Smooth muscle cell (in vitro differentiated cells): ENCODE data around the gene IFI27. TPM values are rescaled to one million over a fixed set of nuclear protein-coding genes. Genes with fewer than 3 reads are reported as not detected.

Experiments used
- DNase-seq: peaks from one replicate; lab custom pipeline; 2025; ENCODE audit not compliant: unreplicated experiment; lab: John Stamatoyannopoulos, UW
- H2AFZ ChIP-seq: fragments of 200-600 bp; sonication (generic); 2 replicates; pipeline ENCODE4 v1.6.0; 2016; ENCODE audit warnings: antibody characterized with exemption, low read depth, mild to moderate bottlenecking
- H3F3A ChIP-seq: fragments of 200-600 bp; sonication (generic); 2 replicates; pipeline ENCODE4 v1.6.0; 2017; ENCODE audit warnings: antibody characterized with exemption, low read depth
- H3K27ac ChIP-seq: fragments of 200-600 bp; sonication (generic); 2 replicates; pipeline ENCODE4 v1.5.1; 2016; ENCODE audit warnings: low read depth, mild to moderate bottlenecking
- H3K27me3 ChIP-seq: fragments of 200-600 bp; sonication (generic); 2 replicates; pipeline ENCODE4 v1.6.1; 2016; ENCODE audit warnings: low read depth, mild to moderate bottlenecking
- H3K36me3 ChIP-seq: fragments of 200-600 bp; sonication (generic); 2 replicates; pipeline ENCODE4 v1.5.1; 2016; ENCODE audit warnings: low read depth
- H3K4me1 ChIP-seq: fragments of 200-600 bp; sonication (generic); 2 replicates; pipeline ENCODE4 v1.5.1; 2016; ENCODE audit warnings: low read depth
- H3K4me2 ChIP-seq: fragments of 200-600 bp; sonication (generic); 2 replicates; pipeline ENCODE4 v1.6.0; 2016; ENCODE audit warnings: mild to moderate bottlenecking
- H3K4me3 ChIP-seq: fragments of 200-600 bp; sonication (generic); 2 replicates; pipeline ENCODE4 v1.5.1; 2016; ENCODE audit warnings: mild to moderate bottlenecking
- H3K79me2 ChIP-seq: fragments of 200-600 bp; sonication (generic); 2 replicates; pipeline ENCODE4 v1.6.0; 2016; ENCODE audit warnings: low read depth, mild to moderate bottlenecking
- H3K9ac ChIP-seq: fragments of 200-600 bp; sonication (generic); 2 replicates; pipeline ENCODE4 v1.6.0; 2016; ENCODE audit warnings: low read depth
- H3K9me3 ChIP-seq: fragments of 200-600 bp; sonication (generic); replicated peaks from 2 replicates; pipeline ENCODE4 v1.5.1; 2016; ENCODE audit warnings: low read depth
- H4K20me1 ChIP-seq: fragments of 200-600 bp; sonication (generic); 2 replicates; pipeline ENCODE4 v1.6.0; 2016; ENCODE audit warnings: low read depth
- WGBS: methylation state at CpG from one replicate; pipeline ENCODE4 v1.1.7; 2016; ENCODE audit warnings: low lambda C conversion rate; 5-methylcytosine and 5-hydroxymethylcytosine counted together
- polyA plus RNA-seq: library from polyadenylated mRNA; unstranded; fragments of >200 nt; fragmentation: Nextera tagmentation; extraction: Ambion mirVana; gene quantifications from 2 replicates; pipeline ENCODE4 v1.2.1, GENCODE V29; 2016
- total RNA-seq: library from RNA; depleted of rRNA; stranded (reverse); fragments of >200 nt; gene quantifications from 2 replicates; pipeline ENCODE4 v1.2.3, GENCODE V29; 2014
- TF ChIP-seq, protein P1 (sequence below): fragments of 200-600 bp; sonication (generic); IDR thresholded peaks from 2 replicates; pipeline ENCODE4 v1.5.1; 2017; ENCODE audit warnings: borderline replicate concordance, mild to moderate bottlenecking, antibody characterized with exemption; ENCODE audit not compliant: insufficient read depth, poor library complexity, severe bottlenecking

IFI27 gene
- total and polyA plus RNA-seq, 2 experiments from 2014 or later, result 0.40 to 3.1 TPM

- Histone ChIP-seq H3K9me3 (no peaks in the 10 kb centered on the region), H3K9ac (no peak overlapping the region)
These were observed 2.1 kb downstream of the IFI27 start for GRCh38 chr14:94112513-94113063.

GRCh38 chr14:94113073-94113472 lies 2.5 kb downstream of the IFI27 start:
- no peaks in the 10 kb centered on the region for H4K20me1 ChIP-seq
- no peak overlapping the region for H3K4me2 ChIP-seq
- no peaks in the 10 kb centered on the region for H3K4me1 ChIP-seq
- no peaks in the 10 kb centered on the region for H3K9me3 ChIP-seq
- H3F3A ChIP-seq, result no peaks in the 10 kb centered on the region
- TF ChIP-seq, protein P1, sequence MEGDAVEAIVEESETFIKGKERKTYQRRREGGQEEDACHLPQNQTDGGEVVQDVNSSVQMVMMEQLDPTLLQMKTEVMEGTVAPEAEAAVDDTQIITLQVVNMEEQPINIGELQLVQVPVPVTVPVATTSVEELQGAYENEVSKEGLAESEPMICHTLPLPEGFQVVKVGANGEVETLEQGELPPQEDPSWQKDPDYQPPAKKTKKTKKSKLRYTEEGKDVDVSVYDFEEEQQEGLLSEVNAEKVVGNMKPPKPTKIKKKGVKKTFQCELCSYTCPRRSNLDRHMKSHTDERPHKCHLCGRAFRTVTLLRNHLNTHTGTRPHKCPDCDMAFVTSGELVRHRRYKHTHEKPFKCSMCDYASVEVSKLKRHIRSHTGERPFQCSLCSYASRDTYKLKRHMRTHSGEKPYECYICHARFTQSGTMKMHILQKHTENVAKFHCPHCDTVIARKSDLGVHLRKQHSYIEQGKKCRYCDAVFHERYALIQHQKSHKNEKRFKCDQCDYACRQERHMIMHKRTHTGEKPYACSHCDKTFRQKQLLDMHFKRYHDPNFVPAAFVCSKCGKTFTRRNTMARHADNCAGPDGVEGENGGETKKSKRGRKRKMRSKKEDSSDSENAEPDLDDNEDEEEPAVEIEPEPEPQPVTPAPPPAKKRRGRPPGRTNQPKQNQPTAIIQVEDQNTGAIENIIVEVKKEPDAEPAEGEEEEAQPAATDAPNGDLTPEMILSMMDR, result no peak
- no peak overlapping the region for H2AFZ ChIP-seq
- H3K79me2 ChIP-seq, result no peaks in the 10 kb centered on the region
- no peaks in the 10 kb centered on the region for H3K36me3 ChIP-seq
- no peaks in the 10 kb centered on the region for H3K27me3 ChIP-seq
- 92% methylated on average over 7 of the region's 7 CpGs for WGBS
- no peak overlapping the region for H3K27ac ChIP-seq
- no peak overlapping the region for H3K9ac ChIP-seq
- no peak for DNase-seq
- no peak overlapping the region for H3K4me3 ChIP-seq

More at GRCh38 chr14:94112513-94113063, 2.1 kb downstream of the IFI27 start:
- no peak for DNase-seq
- Histone ChIP-seq H3K36me3 (no peaks in the 10 kb centered on the region), H3K4me2 (no peak overlapping the region), H4K20me1 (no peaks in the 10 kb centered on the region), H3K79me2 (no peaks in the 10 kb centered on the region), H3K4me1 (no peaks in the 10 kb centered on the region), H3K4me3 (no peak overlapping the region), H3K27ac (no peak overlapping the region), H3F3A (no peaks in the 10 kb centered on the region), H2AFZ (no peak overlapping the region), H3K27me3 (no peaks in the 10 kb centered on the region)
- TF ChIP-seq, protein P1, result no peak
- 91% methylated on average over 6 of the region's 6 CpGs for WGBS

DNA sequence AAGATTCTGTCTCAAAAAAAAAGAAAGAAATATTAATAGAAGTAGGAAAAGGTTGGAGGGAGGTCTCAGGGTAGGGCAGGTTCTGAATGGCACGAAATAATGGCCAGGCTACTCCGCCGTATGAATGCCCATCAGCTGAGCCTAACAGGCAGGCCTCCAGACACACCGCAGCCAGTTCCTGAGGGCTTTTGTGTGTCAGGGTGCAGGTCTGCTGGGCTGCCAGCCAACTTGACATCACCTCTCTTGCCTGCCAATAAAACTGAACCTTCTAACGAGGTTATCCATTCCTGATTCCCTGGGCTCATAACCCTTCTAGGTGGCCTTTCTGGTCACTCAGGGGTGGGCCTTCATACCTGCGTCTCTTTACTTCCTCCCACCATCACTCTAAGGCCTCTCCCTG lies 3.0 kb downstream of the IFI27 start:
- WGBS, result 82% methylated on average over 6 of the region's 6 CpGs
- TF ChIP-seq, protein P1, result no peak
- H3K36me3 ChIP-seq, result no peaks in the 10 kb centered on the region
- H3F3A ChIP-seq, result no peaks in the 10 kb centered on the region
- H3K27me3 ChIP-seq, result no peaks in the 10 kb centered on the region
- H3K9ac ChIP-seq, result no peak overlapping the region
- no peak overlapping the region for H3K4me2 ChIP-seq
- no peak overlapping the region for H3K4me3 ChIP-seq
- no peaks in the 10 kb centered on the region for H3K79me2 ChIP-seq
- H4K20me1 ChIP-seq, result no peaks in the 10 kb centered on the region
- no peak overlapping the region for H2AFZ ChIP-seq
- DNase-seq, result no peak
- H3K9me3 ChIP-seq, result no peaks in the 10 kb centered on the region
- H3K27ac ChIP-seq, result no peak overlapping the region
- H3K4me1 ChIP-seq, result no peaks in the 10 kb centered on the region

DNA sequence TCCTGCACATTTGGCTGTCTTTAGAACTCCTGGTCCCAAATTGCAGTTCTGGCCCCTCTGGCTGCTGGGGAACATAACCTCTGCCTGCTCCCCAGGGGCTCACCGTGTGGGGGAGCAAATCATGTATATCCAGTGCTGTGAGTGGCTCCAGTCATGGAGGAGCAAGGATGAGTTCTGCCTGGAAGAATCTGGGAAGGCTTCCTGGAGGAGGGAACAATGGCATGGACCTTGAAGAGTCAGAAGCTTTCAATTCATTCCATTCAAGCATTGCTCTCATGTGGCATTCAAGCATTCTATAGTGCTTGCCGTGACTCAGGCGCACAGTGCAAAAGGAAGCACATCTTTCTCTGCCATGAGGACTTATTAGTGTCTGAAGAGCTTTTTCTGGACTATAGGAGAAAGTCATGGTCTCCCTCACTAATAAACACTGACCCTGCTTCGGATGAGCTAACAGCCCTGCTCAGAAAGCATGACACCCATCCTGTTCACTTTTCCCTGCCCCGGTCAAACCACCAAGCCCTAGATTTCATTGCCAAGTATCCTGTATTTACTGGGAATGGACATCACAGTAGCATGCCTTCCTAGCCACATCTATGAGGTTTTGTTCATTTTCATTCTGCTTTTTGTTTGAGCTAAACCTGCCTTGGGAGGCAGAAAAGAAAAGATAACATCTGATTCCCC lies 3.5 kb downstream of the IFI27 start:
- TF ChIP-seq, protein P1, result no peak
- Histone ChIP-seq H3K4me2 (no peak overlapping the region), H3K4me1 (no peaks in the 10 kb centered on the region), H3K79me2 (no peaks in the 10 kb centered on the region), H3K27ac (no peak overlapping the region), H3K9ac (no peak overlapping the region), H3K27me3 (no peaks in the 10 kb centered on the region), H3K36me3 (no peaks in the 10 kb centered on the region), H3K4me3 (no peak overlapping the region), H3K9me3 (no peaks in the 10 kb centered on the region), H2AFZ (no peak overlapping the region), H4K20me1 (no peaks in the 10 kb centered on the region), H3F3A (no peaks in the 10 kb centered on the region)
- 89% methylated on average over 5 of the region's 5 CpGs for WGBS
- no peak for DNase-seq
